Omental fat pad (tissue), 4 donors: ENCODE results near the gene NEU4. TPM values are rescaled to one million over a fixed set of nuclear protein-coding genes. Genes with fewer than 3 reads are reported as not detected.
"Not testable (repeated sequence)": the region's sequence is repeated elsewhere in the genome, so short reads cannot be mapped to it uniquely, and the experiment has no call there.

Experiments used
- ATAC-seq: fragments of 150-250 bp; one replicate; pipeline ENCODE4 v1.9.1; 2016; ENCODE audit warnings: mild to moderate bottlenecking, moderate library complexity; ENCODE audit not compliant: low FRiP score
- DNase-seq: peaks from one replicate; pipeline ENCODE4 v3.0.0-alpha.2; 2019; ENCODE audit warnings: low spot score
- CTCF ChIP-seq, 3 donors: fragments of 450-650 bp; IDR thresholded peaks; one replicate each; pipeline ENCODE4 v1.5.1; 2016 to 2017; ENCODE audit warnings: antibody characterized with exemption in 3 of 3, mild to moderate bottlenecking in 3 of 3, moderate library complexity in 2 of 3
- total RNA-seq, 4 donors: library from RNA; depleted of rRNA; stranded (reverse); fragments of >200 nt; gene quantifications; one replicate each; pipeline ENCODE4 v1.1.0, GENCODE V29; 2016

NEU4 gene
- total RNA-seq, 4 donors from 2014 or later, result 0.79 to 4.4 (median 2.5) TPM

GRCh38 chr2:241814643-241815476 is 5.9 kb downstream of the NEU4 start:
- no peak for TF ChIP-seq CTCF (IDR thresholded peaks at IDR 0.05)
- no peak for ATAC-seq
- DNase-seq, result no peak

- no peak for DNase-seq
- no peak for ATAC-seq
- no peak for TF ChIP-seq CTCF (IDR thresholded peaks at IDR 0.05)
These were observed 6.8 kb downstream of the NEU4 start for GRCh38 chr2:241815477-241816430.

- DNase-seq (no peak), ATAC-seq (no peak)
- TF ChIP-seq CTCF (IDR thresholded peaks at IDR 0.05), result no peak
These were observed 7.6 kb downstream of the NEU4 start for GRCh38 chr2:241816431-241817121.

- ATAC-seq (no peak), DNase-seq (no peak)
- TF ChIP-seq CTCF (IDR thresholded peaks at IDR 0.05), result no peak
These were observed 8.3 kb downstream of the NEU4 start for GRCh38 chr2:241817126-241817820.

GRCh38 chr2:241817821-241818215 is 8.8 kb downstream of the NEU4 start:
- not testable (repeated sequence) for DNase-seq, ATAC-seq

GRCh38 chr2:241818229-241818942 is 9.4 kb downstream of the NEU4 start:
- no peak for DNase-seq
- no peak for TF ChIP-seq CTCF (IDR thresholded peaks at IDR 0.05)
- no peak for ATAC-seq
